NCI-H187 (cell line): Measurements from ENCODE around the gene LAMB2.
A peak's percentile ranks its signal among the peaks of the same experiment; 100 is the strongest.

Experiments
- DNase-seq, 2 experiments: peaks; one replicate each; lab custom pipeline; 2025; lab: John Stamatoyannopoulos, UW

Gene LAMB2

GRCh38 chr3:49132437-49133225 lies at the start of gene LAMB2:
TSS of gene LAMB2 (minus strand) at chr3:49133050. CDS start at chr3:49132867, 183 bp downstream.
- no peak for DNase-seq

GRCh38 chr3:49181351-49181750 lies 48.5 kb upstream of the LAMB2 start:
- no peak for DNase-seq

- DNase-seq = no peak
Measured at GRCh38 chr3:49180116-49180515, 47.3 kb upstream of the LAMB2 start.

GRCh38 chr3:49177073-49177472 lies 44.2 kb upstream of the LAMB2 start:
- DNase-seq = no peak

GRCh38 chr3:49175530-49175929 lies 42.7 kb upstream of the LAMB2 start:
- no peak for DNase-seq

- no peak for DNase-seq
Measured at GRCh38 chr3:49174397-49174985, 41.6 kb upstream of the LAMB2 start.

GRCh38 chr3:49173792-49174170 lies 40.9 kb upstream of the LAMB2 start:
- no peak for DNase-seq

- no peak for DNase-seq
Measured at GRCh38 chr3:49173116-49173791, 40.4 kb upstream of the LAMB2 start.

- no peak for DNase-seq
Measured at GRCh38 chr3:49172551-49173041, 39.7 kb upstream of the LAMB2 start.

- no peak for DNase-seq
Measured at GRCh38 chr3:49171775-49172500, 39.1 kb upstream of the LAMB2 start.

GRCh38 chr3:49171119-49171774 lies 38.4 kb upstream of the LAMB2 start, which contains the start of gene KLHDC8B:
TSS of gene KLHDC8B (plus strand) at chr3:49171598. CDS start at chr3:49172770, 1,172 bp downstream.
- peak in 1 of 2 experiments; percentile 9 for DNase-seq

GRCh38 chr3:49170744-49171118 lies 37.9 kb upstream of the LAMB2 start:
- DNase-seq = no peak

GRCh38 chr3:49166752-49167556 lies 34.1 kb upstream of the LAMB2 start:
- DNase-seq = no peak

- DNase-seq = peak; percentile 8 to 26
Measured at GRCh38 chr3:49165771-49166751, 33.2 kb upstream of the LAMB2 start, which contains the start of gene CCDC71. TSS of gene CCDC71 (minus strand) at chr3:49166331. CDS start at chr3:49164208, 2,123 bp downstream.

- no peak for DNase-seq
Measured at GRCh38 chr3:49164983-49165720, 32.3 kb upstream of the LAMB2 start.

- no peak for DNase-seq
Measured at GRCh38 chr3:49163609-49164008, 30.8 kb upstream of the LAMB2 start.

- DNase-seq = no peak
Measured at GRCh38 chr3:49162751-49163419, 30.0 kb upstream of the LAMB2 start.
